Activated gamma-delta T cell treated with Interleukin-2 at 50 U/mL for 16 hours (primary cell): Measurements from ENCODE around the gene TMEM86B.

Experiments
- DNase-seq: peaks from one replicate; pipeline ENCODE4 v3.0.0-alpha.2; 2020

TMEM86B gene

DNA sequence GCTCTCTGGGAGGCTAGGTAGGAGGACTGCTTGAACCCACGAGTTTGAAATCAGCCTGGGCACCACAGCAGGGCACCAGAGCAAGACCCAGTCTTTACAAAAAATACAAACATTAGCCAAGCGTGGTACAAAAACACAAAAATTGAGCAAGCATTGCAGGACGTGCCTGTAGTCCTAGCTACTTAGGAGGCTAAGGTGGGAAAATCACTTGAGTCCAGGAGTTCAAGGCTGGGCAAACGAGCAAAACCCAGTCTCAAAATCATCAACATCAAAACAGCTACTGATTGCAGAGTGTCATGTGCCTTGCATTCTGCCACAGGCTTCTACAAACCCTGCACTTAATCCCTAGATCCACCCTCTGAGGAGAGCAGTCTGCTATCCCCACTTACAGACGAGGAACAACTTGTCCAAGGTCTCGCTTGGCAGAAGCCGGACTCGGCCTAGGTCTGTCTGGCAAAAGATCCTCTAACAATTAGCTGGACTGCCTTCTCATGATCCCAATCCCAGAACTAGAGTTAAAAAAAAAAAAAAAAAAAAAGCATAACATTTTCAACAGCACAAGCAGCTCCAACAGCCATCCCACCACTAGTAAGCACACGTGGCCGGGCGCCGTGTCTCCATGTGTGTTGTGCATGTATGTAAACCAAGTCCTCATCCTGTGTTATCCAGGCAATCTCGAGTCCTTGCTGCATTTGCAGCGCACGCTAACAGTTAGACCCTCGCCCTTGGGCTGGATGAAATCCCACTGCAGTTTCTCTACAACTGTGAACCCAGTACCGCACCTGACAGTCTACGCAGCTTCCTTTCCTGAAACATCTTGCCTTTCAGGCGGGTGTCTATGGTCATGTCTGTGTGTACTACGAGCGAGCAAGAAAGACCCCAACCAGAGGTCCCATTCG is 28.2 kb upstream of the TMEM86B start:
- DNase-seq, result no peak

DNA sequence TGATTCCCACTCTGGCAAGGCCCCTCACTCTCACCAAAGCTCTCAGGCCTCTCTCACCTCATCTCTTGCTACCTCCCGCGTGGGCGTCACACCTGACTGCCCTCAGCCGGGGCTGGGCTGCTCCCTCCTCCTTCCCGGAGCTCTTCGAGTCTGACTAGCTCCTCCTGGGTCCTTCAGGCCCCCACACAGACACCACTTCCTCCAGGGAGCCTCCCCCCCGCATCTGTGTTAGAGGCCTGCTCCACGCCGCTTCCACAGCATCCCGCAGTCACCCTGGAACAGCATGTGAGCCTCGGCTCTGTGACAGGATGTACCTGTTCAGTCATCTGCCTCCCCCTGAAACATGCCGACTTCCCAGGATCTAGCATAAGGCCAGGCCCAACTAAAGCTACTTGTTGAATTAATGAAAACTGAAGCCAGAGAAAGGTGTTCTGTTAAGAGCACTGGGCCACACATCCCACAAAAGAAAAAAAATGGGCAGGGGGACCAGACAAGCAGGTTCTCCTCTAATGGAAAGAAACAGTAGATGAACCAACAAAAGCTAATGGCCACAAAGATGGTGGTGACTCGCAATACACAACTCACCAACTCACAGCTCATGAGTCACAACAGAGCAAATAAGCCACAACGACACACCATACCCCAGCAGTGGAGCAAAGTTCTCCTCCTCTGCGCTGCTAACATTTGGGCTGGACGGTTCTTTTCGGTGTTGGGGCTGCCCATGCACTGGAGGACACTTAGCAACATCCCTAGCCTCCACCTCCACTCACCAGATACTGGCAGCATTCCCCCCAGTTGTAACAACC is 27.3 kb upstream of the TMEM86B start:
- DNase-seq, result peak; percentile 38

DNA sequence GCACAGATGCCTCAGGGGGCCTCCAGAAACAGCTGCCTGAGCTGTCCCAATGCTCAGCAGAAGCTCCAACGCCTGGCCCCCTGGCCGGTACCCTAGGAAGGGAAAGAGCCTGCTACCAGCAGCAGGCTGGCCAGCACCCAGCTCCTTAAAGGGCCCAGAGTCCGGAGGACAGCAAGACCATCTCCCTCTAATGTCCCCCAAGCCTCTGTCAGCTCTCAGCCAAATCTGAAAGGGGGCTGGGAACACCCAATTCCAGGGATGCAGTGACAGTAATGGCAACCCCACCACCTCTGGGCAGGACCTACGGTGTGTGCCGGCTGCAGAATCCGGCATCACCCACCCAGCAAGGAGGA is 26.0 kb upstream of the TMEM86B start:
- no peak for DNase-seq

DNA sequence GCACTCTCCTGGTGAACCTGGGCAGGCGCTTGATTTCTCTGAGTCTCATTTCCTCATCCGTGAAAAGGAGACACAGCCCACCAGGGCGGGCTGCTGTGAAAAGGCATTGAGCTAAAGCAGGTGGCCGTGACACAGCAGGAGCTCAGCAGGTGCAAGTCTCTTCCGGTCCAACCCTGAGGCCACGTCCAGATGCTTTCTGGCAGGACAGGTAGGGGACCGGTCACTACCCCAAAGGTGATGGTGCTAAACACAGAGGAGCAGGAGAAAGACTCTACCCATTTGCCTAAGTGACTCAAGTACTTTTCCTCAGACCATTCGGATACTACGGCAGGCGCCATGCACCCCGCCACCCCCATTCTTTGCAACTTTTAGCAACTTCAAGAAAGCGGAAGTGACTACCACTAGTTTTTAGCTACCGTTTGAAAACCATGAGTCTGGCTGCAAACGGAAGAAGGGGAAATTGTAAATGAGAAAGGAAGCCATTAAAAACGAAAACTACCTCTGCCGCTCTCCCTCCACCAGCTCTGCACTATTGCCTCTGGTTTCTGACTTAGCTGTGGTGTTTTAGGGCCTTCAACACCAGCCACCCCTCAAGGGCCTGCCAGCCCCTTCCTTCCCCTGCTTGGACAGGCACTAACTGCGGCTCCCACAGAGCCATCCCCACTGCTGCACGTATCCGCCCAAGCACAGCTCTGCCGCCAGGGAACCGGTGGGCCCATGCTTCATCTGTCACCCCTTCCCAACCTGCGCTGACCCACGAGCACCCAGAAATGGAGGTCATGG is 25.5 kb upstream of the TMEM86B start:
- peak; percentile 65 for DNase-seq

DNA sequence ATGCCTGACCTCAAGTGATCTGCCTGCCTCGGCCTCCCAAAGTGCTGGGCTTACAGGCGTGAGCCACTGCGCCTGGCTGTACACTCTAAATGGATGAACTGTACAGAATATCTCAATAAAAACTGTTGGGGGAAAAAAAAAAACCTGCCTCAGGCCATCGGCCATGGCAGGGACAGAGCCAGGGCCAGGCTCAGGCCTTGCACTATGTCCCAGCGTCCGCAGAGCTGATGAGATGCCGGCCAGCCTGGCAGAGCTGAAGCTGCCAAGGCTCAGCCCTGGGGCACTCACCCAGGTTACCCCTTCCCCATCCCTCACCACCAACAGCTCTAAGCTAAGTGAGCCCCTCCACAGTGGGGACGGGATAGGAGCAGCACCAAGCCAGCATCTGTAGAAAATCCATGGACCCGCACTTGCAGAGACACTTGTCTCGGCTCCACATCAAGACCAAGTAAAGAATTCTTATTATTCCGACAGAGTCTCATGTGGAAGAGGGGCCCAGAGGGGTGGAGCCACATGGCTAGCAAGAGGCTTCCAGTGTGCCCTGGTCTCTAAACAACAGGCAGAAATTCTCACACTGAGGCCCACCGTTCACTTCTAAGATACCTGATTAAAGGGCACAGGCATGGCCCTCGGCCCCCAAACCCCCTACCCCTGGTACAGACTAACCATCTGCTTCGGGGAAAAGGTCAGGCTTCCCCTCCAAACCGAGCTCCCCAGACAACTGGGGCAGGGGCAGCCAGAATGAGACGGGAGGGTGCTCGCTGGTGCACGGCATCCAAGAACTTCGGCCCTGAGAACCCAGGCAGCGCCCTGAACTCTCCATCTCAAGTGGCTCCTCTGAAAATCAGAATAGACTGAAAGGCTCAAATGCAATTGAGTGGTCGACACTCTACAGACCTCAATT is 24.4 kb upstream of the TMEM86B start:
- no peak for DNase-seq

DNA sequence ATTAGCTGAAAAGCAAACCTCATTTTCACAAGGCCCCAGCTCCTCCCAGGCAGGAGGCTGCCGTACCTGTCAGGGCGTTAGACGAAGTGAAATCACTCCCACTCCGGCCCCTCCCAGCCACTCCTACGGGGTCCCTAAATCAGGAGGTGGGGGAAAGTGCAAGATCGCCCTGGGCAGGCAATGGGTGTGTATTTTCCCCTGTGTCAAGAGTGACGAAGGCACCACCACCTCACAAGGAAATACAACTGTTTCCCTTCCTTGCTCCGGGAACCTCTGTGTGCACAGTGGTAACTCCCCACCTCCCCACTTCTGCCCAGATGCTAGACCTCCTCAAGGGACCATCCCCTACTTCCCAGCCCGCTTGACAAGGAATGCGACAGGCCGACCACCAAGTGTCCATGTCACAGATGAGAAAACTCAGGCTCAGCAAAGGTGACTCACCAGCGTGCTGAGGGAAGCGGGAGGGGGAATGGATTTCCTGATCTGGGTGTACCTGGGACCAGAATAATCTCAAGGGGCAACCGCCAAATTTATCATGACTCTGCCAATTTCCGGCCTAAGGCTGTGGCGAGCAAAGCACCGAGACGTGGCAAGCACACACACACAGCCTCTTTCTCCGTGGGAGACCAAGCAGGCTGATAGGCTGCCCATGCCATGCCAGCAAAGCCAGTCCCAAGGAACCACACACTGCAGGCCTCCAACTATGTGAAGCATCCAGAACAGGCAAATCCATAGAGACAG is 22.9 kb upstream of the TMEM86B start:
- peak; percentile 47 for DNase-seq

DNA sequence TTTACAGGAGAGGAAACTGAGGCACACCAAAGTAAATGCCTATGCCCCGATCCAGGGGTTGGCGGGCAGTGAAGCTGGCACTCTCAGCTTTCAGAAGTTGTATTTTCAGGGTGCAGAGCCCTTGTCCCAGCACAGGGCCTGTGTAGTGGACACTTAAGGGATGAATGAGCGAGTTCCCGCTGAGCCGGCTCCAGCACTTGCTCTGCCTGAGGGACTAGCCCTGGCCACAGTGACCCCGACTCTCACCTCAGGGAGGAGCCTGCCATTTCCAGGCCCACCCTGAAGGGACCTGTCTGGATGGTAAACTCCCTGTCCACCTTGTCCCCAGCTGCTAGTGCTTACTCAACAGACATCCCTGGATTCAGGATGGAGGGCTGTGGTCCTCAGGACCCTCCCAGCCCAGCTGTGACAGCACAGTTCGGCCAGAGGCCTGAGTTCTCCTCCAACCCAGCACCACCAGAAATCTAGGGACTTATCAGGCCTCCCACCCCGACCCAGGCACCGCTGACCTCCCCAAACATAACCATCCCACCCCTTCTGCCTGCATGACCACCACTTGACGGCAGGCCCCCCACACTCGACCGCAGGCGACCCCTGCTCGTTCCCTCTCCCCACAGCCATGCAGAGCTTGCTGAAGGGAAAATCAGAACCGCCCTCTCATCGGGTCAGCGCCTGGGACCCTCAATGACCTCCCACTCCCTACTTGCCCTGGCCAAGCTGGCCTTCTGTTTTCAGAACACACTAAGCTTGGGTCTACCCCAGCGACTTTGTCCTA is 21.9 kb upstream of the TMEM86B start:
- no peak for DNase-seq

DNA sequence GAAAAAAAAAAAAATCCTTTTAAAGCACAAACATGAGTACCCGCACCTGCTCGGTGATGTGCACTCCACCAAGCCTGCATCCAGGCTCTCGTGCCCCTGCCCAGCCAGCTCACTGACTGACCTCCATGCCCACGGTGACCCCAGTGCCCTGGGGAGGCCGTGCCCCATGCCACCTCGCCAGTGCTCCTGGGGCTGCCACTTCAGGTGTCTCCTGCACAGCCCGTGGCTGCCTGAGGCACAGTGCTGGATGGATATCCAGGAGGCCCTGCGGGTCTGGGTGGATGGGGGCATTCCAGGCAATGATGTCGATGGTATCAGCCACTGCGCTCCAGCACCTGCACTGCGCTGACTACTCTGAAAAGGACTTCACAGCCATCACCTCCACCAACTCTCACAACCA is 21.3 kb upstream of the TMEM86B start:
- DNase-seq, result no peak

DNA sequence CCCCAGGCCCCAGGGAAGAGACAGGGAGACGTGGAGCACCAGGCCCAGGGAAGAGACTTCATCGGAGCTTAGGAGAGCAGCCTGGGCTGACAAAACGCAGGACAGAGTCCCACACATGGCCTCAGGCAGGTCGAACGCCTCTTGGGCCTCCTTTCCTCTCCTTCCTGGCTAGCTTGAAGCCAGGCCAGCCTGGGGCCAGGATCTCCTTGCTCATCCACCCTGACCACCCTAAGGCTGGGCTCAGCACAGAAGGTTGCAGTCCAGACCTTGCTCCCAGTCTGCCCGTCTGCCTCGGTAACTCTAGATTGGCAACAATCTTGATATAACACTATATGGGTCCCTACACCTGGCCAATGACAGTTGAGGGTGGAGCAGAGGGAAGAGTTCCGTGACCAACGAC is 20.1 kb upstream of the TMEM86B start:
- no peak for DNase-seq

DNA sequence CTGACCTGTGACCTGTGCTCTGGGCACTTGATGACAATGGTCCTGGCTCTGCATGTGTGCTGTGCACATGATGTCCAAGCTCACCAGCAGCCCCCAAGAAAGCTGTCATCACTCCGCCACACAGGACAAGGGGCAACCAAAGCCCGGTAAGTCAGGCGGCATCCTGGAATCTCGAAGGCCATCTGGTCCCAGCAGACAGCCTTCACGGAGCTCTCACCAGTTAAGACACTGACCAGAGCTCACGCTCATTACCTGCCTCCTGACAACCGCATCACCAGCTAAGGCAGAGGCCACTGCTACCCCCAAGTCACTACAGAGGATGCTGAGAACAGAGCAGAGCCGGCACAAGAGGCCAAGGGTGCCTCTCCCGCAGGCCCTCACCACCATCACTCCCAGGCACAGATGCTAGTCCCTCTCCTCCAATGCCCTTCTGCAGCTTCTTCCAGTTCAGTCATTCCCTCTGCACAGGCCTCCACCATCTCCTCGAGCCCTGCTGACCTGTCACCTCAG is 19.7 kb upstream of the TMEM86B start:
- no peak for DNase-seq

DNA sequence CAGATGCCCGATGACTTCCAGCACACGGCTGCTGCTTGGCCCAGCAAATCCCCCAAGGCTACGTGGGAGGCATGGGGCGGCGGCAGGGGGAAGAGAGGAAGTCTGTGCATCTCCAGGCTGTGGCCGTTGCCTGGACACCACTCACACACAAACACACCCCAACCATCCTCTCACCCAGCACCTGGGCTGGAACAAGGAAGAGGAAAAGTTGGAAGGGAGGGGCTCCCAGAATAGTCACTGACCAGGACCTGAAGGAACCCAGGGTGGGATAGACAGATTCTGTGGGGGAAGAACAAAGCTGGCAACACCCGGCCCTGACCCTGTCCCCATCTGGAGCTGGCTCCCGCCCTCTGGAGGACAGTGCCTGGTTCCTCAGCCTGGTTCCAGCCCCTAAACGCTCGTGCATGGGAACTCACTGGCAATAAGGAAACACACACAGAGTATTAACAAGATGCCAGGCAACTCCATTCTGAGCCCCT is 19.1 kb upstream of the TMEM86B start:
- no peak for DNase-seq

DNA sequence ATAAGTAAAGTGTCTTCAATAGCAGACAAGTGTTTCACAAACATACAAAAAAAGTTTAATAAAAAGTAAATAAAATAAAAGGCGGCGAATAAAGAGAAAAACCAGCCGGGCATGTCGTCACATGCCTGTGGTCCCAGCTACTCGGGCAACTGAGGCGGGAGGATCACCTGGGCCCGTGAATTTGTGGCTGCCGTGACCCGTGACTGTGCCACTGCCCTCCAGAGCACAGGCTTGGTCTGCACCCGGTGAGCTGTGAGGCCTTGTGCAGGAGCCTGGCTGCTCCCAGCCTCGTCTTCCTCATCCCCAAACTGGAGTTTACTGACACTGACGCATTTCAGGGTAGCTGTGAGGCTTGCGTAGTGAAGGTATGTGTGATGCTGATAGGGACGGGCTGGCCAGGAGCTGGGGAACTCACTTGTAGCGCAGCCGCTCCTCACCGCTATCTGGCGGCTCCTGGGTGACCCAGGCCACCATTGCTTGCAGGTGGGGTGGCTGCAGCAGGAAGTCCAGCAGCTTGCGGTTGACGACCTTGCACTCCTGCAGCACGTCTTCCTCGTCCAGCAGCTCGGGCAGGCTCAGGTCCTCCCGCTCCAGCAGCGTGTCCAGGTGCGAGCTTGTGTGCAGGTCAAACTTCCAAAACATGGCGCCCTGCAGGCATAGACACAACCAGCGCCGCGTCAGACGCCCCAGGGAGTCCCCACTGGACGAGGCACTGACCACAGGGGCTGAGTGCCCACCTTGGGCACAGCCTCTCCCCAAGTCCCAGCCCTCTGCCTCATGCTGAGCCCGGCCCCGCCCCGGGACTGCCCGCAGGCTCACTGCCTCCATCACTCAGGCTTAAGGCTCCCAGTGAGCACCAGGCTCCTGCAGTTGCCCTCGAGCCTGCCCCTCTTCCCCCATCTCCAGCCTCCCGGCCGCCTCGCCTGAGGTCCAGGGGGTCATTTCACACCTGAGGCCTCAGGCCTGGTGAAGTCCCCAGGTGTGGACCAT is 18.2 kb upstream of the TMEM86B start:
- DNase-seq, result no peak

DNA sequence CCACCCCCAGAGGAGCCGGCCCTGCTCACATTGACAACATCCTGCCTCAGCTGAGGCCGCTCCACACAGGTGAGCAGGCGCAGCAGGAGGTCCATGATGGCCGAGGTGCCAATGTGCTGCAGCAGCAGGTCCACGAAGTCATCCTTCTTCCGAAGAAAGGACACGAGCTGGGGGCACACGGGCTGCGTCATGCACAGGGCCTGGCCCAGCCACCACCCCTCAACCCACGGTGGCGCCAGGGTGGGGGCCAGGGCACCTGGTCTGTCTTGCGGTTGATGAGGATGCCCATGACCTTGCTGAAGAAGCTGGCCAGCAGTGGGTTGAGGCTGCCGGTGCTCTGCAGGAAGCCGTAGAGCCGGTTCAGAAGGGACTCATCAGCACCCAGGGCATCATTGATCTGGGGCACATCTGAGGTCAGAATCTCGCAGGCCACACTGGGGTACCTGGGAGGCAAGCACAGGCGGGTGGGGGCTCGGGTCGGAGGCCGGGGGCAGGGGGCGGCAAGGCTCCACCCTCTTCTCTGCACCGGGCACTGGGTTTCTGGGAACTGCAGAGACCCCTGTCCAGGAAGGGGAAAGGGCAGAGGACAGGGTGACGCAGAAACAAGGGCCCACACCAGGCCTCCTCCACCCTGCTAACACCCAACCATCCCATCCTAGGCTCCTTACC is 16.8 kb upstream of the TMEM86B start:
- no peak for DNase-seq

DNA sequence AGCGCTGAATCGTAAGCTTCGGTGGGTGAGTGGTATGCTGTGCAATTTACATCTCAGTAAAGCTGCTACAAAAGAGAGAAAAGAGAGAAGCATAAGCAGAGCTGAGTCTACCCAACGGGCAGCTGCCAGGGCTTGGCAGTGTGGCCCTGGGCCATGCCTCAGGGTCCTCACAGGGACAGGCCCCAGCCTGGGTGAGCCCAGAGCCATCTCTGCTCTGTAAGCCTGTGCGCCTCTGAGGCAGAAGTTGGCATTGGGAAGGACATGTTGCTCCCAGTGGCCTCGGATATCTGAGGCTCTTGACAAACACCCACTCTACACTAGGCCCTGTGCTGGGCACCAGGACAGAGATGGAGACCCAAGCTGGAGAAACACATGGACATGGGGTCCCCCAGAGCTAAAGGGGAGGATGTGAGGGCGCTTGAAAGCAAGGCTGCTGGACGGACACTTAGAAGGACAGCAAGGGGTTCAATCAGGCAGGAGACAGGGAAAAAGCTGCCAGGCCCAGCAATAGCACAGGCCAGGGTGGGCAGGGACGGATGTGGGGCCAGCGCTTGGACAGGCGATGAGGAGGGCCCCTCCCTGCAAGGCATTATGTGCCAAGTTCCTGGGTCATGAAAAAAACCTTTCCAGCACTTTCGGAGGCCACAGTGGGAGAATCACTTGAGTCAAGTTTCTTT is 15.6 kb upstream of the TMEM86B start:
- DNase-seq, result no peak

DNA sequence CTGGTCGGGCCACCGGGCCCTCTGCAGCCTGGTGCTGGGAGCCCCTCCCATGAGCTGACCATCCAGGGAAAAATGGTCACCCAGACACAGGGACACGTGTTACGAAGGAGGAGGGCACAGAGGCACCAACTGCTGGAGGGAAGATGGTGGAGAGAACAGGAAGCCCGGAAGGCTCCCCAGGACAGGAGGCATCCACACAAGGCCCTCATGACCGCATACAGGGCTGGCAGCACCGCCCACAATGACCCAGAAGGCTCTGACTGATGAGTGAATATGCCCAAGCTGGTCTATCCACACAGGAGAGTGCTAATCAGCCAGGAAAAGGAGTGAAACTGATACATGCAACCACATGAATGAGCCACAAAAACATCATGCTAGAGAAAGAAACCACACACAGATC is 14.0 kb upstream of the TMEM86B start:
- DNase-seq, result no peak

DNA sequence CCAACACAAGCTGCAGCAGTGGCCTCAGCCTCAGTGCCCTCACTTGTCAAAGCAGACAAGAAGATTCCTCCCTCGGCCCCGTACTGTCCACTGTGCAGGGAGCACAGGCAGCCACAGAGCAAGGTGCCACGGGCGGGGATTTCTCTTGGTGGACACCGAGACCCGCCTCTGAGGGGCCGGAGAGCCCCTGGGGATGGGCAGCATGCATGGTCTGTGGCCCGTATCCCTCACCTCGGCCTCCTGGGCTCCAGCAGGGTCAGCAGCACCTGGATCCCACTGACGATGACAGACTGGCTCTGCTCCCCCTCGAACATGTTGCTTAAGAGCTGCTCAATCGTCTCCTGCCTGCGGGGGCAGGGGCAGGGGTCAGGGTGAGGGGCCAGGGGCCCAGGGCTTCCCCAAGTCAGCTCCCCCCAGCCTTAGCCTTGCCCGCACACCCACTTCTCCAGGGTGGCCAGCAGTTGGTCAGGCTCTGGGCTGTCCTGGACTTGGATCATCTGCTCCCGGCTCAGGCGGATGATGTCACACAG is 13.4 kb upstream of the TMEM86B start:
- DNase-seq, result no peak

DNA sequence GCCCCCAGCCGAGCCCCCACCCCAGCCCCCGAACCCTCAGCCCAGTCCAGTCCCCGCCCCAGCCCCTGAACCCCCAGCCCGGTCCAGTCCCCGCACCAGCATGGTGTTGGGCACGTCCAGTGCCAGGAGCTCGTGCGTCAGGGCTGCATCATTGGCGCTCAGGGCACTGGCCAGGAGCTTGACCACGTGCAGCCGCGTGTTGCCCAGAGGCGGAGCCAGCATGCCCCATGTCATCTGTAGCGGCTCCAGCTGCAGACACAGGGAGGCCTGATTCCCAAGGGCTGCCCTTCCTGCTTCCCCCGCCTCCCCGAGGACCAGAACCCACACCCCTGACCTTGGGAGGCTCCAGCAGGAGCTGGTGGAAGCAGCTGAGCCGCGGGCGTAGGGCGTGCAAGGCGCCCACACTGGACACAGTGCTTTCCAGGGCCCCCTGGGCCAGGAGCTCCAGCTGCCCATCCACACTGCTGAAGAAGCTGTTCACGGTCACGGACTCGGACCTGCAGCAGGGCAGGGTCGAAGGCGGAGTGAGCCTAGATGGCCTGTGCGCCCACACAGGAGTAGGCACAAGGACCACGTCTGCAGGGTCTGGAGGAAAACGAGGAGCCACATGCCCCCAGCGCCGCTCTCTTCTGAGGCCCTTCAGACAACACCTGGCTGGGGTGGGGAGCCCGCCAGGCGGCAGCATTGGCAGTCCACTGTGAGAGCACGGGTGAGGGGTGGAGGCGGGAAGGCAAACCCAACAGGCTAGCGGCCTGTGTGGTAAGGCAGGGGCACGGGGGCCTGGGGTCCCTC is 12.8 kb upstream of the TMEM86B start:
- DNase-seq, result no peak
